ENCODE measurements around the gene ZNF580.

Gene ZNF580

DNA sequence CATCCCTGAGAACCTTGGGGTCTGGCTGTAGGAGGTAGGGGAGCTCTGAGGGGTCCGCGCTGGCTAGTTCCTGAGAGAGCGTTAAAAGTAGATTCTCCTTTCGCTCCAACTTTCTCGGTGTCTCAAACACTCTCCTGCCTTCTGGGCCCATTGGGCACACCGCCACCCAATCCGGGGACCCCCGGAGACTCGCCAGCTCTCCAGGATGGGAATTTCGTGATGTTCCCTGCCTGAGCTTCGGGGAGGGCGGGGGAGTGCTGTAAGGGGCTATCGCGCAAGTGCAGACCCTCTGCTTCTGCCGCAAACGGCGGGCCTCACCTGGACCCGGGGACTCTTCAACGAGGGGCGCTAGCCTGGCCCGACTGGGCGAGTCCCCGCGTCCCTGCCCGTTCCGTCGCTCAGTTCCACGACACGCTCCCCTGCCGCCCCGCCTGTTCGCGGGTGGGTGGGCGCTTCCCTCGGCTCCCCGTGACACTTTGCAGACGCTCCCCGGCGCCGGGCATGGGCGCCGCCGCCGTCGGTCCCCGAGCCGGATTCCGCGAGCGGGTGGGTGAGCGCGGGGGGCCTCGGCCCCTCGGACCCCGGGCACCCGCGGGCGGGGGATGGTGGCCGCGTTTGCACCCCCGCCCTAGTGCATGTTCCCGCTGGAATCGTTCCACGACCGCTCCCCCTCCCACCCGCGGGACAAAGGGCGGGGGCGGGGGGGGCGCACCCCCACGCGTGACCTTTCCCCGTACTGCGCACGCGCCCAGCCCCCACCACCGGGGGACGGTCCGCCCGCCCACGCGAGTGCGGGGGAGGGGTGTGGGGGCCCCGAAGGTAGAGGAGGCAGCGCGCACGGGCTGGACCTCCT lies 7.2 kb downstream of the ZNF580 start, which contains the start of gene CCDC106:
Gene CCDC106 (plus strand): TSS at position 481 of the 853 bp plus-strand sequence. CDS start 835 bp downstream, outside the sequence.
- DNase-seq: peak in 1 of 5 experiments; percentile 60

DNA sequence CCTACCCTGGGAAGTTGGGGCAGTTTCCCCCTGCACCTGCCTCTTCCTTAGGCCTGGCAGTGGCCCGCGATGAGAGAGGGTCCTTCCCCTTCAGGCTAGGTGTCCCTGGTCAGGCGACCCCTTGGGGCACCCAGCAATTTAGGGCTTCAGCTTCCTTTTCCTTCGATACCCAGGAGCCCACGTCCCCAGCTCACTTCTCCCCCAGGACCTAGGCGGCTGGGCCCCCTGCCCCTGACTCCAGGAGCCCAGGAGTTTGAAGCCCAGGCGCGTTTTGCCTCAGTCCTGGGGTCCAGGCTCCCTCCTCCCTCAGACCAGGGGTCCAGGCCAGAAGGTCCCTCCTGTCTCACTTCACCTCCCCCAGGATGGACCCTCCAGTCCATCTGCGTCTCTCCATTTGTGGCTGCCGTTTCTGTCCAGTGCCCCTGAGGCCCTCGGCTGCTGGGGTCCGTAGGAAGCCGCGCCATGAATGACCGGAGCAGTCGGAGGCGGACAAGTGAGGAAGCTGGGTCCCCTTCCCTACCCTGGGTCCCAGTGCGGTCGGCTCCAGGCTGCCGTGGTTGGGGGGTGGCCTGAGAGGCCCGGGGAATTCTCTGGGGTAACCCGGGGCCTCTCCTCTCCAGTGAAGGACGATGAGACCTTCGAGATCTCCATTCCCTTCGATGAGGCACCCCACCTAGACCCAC lies 7.9 kb downstream of the ZNF580 start:
- DNase-seq: no peak

DNA sequence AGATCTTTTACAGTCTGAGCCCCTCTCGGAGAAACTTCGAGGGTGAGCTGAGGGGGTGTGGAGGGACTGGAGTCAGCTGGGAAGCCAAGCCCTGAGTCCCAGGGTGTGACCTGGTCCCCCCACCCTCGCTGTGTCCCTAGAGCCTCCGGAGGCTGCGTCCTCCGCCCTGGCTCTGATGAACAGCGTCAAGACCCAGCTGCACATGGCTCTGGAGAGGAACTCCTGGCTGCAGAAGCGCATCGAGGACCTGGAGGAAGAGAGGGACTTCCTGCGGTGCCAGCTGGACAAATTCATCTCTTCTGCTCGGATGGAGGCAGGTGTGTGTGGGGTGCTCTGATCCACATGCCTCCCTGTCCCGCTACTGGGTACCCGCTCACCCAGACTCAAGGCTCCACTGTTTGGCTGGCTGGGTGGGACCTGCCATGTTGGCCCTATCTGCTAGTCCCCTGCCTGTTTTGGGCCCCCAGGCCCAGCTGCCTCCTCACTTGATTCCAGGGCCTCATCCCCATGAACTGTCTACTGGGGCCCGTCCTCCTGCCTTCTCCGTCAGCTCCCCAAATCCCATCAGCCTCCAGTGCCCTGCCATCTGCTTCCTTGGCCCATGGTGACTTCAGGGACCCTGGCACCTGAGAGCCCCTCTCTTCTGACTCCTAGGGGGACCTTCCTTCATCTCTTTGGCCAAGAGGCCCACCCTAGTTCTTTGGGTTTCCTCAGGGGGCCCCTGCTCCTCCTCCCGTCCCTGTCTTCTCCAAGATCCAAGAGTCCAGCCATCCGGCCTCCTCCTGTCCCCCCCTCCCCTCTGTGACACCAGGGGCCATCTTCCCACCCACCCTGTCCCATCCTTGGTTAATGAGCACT lies 8.7 kb downstream of the ZNF580 start:
- DNase-seq: no peak

DNA sequence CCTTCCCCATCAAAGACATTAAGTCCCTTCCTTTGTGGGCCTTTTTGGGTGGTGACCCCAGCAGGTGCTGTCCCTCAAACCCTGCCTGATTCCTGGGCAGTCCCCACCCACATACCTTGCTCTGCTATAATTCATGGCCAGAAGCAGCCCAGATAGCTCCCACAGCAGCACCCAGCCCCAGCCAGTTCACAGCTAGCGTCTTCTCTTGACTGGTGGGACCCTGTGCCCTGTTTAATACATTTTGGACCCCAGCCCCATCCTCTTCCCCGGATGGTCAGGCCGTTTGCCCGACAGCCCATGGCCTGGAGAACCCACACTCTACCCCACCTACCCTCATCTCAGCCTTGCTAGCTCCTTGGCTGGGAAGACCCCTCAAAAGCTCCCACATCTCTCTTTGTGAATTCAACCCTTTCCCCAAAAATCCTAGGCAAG lies 9.3 kb downstream of the ZNF580 start:
- no peak for DNase-seq

DNA sequence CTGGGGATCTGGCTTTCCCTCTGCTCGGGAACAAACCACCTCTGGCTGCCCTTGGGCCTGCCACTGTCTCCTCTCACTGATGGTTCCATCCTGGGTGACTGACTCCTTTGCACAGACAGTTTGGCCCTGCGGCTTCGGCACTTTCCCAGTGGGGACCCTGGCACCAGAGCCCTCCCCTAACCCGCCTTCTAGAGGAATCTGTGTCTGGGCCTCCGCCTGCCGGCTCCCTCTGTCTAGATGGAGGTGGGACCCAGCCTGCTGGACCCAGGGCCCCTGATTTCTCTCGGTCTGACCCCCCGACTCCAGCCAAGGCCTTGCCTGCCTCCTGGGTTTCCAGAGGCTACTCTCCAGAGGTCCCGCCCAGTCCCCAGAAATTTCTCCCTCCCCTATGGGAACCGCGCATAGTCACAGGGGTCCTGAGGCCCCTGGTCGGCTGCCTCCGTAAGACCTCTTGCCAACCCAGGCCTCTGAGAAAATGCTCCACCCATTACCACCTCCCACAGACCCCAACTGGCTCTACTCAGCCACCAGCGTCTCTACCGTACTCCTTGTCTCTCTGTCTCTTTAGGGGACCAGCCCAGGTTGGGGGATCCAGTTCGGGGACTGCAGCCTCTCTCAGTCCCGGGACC lies 9.9 kb downstream of the ZNF580 start:
- no peak for DNase-seq

DNA sequence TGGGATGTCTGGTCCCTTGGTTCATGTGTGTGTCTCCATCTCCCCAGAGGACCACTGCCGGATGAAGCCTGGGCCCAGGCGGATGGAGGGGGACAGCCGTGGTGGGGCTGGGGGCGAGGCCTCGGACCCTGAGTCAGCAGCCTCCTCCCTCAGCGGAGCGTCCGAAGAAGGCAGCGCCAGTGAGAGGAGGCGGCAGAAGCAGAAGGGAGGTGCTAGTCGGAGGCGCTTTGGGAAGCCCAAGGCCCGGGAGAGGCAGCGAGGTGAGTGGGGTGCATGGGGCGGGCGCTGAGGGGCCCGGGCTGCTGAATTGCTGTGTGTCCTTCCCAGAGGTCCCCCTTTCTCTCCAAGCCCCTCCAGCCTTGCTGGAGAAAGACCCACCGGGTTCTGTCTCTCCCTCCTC lies 10.4 kb downstream of the ZNF580 start:
- no peak for DNase-seq

DNA sequence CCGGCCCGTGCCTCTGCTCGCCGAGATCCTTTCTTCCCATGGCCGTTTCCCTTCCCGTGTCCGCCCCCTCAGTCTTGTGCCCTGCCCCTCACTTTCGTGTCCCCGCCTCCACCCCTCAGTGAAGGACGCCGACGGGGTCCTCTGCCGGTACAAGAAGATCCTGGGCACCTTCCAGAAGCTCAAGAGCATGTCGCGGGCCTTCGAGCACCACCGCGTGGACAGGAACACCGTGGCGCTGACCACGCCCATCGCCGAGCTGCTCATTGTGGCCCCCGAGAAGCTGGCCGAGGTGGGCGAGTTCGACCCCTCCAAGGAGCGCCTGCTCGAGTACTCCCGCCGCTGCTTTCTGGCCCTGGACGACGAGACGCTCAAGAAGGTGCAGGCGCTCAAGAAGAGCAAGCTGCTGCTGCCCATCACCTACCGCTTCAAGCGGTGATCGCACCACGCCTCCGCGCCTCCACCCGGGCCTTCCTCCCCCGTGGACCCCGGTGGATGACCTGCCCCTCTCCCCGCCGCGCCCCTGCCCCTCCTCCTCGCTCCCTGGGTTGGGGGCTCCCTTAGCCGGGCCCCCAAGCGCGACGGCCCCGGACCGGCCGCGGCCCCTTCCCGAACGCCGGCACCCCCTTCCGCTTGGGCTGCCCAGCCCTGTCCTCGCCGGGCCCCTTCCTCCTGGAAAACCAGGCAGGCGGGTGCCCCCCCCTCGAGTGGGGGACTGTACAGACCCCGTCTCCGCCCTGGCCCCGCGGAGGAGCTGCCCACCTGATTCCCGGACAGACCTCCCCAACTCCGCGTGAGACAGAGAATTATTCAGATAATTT lies 11.7 kb downstream of the ZNF580 start:
- no peak for DNase-seq

DNA sequence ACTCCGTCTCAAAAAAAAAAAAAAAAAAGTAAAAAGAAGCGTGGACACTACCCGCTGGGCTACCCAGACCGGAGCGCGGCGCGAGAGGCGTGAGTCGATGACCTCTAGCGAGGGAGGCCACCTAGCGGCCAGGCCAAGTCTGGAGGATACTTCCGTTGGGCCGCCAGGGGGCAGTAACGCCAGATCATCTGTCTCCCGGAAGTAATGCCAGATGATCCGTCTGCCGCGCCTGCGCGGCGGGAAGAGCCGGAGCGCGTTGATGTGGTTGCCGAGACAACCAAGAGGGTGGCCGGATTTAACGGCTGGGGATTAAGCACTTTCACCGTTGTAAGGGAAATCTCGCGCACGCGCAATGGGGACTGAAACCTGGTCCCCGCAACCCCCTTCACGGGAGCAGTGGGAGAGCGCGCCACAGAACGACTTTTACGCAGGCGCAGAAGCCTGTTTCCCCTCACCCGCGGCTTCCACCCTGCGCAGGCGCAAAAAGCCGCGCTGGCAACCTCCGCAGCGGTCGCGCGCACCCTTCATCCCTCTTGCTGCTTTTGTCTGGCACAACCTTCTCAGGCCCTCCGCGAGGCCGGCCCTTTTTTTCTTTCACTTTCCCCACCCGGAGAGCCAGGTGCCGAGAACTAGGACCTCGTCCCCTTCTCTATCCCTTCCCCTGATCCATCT lies 13.0 kb downstream of the ZNF580 start:
- peak; percentile 97 to 100 (median 98) for DNase-seq

DNA sequence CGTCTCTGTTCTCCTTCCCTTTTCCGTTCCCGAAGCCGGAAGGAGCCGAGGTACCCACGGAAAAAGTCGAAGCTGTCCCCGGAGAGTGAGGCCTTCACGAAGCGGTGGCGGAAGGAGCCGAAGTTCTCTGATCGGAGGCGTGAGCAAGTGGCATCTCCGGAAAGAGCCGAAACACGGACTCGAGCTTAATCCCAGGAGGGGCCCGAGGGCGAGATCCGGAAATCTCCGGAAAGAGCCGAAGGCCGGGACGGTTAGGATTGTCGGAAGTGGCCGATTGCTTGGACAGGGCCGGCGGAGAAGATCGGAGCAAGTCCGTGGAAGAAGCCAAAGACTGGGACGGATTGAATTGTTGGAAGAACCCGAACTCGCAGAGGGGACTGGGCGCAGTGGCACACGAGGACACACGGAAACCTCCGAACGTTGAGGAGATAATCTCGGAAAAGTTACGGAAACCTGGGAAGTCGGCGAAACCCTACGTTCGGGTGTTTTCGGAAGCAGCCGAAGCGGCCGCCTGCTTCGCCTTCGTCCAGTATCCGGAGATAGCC lies 13.6 kb downstream of the ZNF580 start:
- DNase-seq: peak; percentile 93 to 99 (median 99)

DNA sequence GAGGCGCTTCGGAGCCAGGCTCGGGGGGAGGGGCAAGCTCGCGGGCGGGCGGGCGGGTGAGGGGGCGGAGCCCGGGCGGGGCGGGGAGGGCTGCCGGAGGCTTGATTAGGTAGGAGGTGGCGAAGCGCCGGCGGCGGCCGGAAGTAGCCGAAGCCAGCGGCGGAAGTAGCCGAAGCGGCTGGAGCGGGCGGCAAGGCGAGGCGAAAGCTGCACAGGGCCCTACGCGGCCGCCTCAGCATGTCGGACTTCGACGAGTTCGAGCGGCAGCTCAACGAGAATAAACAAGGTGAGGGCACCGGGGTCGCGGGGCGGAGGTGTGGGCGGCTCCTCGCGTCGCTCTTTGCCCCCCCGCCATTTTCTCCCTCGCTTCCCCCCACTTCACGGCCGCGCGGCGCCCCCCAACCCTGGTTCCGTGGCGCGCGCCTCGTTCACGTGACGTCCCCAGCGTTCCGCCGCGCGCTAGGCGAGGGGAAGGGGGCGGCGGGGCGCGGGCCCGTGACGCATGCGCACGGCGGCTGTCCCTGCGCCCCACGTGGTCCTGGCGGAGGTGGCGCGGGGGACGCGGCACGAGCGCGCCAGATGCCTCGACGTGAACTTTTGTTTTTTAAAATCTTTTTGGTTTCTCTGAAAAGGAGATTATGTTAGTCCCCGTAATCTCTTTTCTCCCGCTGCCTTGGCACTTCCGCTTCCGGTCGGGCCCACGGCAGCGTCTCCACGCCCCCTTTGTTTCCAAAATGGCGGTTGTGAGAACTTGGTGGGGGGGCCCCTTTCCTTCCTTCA lies 14.3 kb downstream of the ZNF580 start, which contains the start of gene U2AF2:
Gene U2AF2 (plus strand): TSS at position 168 of the 780 bp plus-strand sequence. CDS start 70 bp downstream, at position 238.
- peak; percentile 92 to 97 (median 94) for DNase-seq

DNA sequence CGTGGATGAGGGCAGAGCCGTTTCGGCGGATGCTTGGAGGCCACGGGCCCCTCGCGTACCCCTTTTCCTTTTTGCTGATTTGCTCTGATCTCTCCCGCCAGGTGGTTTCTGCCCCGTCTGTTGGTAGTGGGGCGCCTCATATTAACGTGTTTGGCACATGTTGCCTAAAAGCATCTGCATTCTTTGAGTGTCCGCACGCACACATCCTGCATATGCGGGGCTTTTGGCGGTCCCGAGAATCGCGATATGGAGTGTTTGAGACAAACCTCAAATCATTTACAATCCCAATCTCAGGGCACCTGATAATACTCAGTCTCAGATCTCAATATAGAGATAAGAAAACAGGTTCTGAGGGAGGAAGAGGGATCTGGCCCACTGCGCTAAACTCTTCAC lies 14.8 kb downstream of the ZNF580 start:
- DNase-seq: no peak

DNA sequence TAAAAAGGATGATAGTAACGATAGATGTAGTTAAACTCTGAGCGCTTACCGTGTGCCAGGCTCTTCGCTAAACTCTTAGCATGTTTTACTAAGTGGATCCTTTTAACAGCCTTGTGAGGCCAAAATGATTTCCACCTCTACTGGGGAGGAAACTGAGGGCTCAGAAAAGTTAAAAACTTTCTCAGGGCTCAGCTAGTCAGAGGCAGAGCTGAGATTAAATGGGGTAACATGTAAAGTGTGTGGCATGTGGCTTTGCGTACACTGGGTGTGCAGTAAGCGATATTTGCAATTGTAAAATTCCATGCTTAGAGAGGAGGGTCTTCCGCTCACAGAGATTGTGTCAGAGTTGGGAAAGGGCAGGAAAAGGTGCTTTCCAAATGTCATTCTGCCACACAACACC lies 15.8 kb downstream of the ZNF580 start:
- DNase-seq: no peak

DNA sequence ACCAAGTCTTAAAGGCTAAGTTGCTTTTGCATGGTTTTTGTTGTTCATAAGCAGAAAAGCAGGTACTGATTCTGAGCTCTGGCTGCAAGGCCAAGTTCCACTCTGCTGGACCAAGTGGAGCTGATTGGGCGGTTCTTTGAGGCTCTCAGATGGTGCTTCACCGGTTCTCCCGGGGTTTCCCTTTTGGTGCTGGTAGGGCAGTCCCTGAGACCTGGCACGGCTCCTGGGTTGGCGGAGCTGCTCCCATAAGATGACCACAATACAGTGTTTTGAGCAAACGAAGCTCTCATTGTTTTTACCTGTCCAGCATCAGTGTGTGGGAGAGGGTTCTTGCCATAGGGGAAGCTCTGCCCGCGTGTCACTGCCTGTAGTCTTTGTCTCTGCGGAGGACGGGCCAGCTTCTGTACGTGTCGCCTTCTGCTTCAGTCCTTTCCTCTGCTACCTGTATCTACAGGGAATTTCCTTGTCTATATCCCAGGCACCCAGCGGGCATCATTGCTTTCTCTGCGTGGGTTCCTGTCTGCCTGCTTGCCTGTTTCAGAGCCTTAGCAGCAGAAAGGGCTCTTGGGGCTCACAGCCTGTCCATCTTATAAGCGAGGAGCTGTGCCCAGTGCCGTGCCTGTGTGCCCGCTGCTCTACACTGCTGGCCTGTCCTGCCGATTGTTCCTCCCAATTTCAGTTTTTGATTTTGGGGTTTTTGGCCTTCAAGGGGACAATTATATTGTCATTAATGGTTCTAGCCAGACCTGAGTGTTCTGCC lies 16.4 kb downstream of the ZNF580 start:
- peak in 1 of 5 experiments; percentile 26 for DNase-seq

DNA sequence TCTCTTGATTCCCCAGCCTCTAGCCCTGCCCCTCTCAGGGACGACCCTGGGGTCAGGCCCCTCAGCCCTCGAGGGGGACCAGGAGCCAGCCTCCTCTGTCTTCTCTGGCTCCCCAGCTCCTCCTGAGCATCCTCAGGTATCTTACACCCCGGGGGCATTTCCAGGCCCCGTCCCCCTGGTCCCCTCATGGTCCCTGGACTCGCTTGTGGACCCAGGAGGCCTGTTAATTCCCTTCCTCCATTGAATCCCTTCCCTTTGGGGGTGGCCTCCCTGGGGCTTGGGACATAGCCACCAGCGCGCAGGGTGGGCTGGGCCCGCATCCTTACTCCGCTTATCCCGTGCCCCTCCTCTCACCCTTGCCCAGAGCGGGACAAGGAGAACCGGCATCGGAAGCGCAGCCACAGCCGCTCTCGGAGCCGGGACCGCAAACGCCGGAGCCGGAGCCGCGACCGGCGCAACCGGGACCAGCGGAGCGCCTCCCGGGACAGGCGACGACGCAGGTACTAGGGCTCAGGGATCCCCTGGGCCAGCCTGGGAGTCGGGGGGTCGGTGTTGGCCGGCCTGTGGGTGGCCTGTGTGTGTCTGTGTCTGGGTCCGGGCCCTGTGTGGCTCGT lies 18.2 kb downstream of the ZNF580 start:
- DNase-seq: no peak

DNA sequence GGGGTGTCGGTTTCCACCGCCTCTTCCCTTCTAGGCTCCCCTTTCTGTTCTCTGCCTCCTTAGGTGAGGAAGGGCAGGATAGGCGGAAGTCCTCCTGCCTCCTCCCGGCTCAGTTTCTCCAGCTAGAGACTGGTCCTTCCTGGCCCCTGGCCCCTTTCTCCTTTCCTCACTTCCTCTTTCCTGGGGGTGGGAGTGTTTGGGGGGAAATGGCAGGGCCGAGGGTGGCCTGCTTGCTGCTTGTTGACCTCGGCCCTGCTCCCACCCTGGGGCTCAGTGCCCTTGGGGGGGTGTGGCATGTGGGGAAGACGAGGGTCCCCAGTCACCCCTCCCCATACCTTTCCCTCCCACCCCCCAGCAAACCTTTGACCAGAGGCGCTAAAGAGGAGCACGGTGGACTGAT lies 19.0 kb downstream of the ZNF580 start:
- DNase-seq: no peak

DNA sequence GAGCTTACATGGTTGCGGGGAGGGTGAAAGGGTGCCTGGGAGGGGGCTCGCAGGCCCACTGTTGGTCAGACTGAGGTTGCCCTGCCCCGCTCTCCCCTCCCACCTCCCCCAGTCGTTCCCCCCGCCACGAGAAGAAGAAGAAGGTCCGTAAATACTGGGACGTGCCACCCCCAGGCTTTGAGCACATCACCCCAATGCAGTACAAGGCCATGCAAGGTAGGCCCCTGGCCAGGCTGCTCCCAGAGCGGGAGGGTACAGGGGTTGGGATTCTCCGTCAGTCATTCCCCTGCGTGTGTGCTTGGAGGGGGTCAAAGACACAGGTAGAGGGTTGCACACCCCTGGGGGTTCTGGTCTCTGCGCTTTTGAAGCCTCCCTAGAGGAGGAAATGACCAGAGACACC lies 19.6 kb downstream of the ZNF580 start:
- DNase-seq: no peak

DNA sequence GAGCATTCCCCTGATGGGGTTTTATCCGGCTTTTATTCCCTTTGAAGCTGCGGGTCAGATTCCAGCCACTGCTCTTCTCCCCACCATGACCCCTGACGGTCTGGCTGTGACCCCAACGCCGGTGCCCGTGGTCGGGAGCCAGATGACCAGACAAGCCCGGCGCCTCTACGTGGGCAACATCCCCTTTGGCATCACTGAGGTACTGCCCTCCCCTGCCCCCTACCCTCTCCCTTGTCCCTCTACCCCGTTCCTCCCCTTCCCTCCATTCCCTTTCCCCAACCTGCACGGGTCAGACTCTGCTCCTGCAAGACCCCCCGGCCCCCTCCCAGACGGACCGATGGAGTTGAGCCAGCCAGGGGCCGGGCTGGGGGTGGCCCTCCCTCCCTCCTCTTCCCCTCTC lies 20.2 kb downstream of the ZNF580 start:
- DNase-seq: no peak

DNA sequence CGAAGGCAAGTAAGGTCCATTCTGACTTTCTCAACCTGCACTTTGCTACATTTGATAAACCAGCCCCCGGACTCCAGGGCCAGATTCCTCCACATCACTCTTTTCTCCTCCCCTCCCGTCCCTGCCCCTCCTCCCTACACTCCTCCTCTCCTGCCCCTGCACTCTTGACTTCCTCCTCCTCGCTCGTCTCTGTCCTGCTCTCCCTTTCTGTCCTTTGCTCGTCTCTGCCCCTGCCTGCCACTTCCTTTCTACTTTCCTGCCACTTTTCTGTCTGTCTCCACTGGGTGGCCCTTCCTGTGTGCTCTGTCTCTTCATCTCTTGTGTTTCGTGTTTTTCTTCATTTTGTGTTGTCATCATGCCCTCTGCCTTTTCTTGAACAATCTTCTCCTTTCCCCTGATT lies 21.0 kb downstream of the ZNF580 start:
- no peak for DNase-seq
